GM12801 (cell line): Measurements from ENCODE around the gene ULBP2.

Source experiments
- TF ChIP-seq, protein P1 (sequence below): IDR thresholded peaks from one replicate; pipeline ENCODE4 v1.5.1; 2011; ENCODE audit warnings: control low read depth; ENCODE audit not compliant: insufficient read length; ENCODE audit errors: extremely low read depth

ULBP2 gene

GRCh38 chr6:149963462-149964307 is 21.9 kb downstream of the ULBP2 start, which contains the start of gene ULBP1:
Gene ULBP1 (plus strand): TSS chr6:149963943. CDS start chr6:149964050, 107 bp downstream.
- TF ChIP-seq, protein P1, sequence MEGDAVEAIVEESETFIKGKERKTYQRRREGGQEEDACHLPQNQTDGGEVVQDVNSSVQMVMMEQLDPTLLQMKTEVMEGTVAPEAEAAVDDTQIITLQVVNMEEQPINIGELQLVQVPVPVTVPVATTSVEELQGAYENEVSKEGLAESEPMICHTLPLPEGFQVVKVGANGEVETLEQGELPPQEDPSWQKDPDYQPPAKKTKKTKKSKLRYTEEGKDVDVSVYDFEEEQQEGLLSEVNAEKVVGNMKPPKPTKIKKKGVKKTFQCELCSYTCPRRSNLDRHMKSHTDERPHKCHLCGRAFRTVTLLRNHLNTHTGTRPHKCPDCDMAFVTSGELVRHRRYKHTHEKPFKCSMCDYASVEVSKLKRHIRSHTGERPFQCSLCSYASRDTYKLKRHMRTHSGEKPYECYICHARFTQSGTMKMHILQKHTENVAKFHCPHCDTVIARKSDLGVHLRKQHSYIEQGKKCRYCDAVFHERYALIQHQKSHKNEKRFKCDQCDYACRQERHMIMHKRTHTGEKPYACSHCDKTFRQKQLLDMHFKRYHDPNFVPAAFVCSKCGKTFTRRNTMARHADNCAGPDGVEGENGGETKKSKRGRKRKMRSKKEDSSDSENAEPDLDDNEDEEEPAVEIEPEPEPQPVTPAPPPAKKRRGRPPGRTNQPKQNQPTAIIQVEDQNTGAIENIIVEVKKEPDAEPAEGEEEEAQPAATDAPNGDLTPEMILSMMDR, result no peak

- TF ChIP-seq, protein P1, result no peak
Measured at GRCh38 chr6:149964308-149965193, 22.7 kb downstream of the ULBP2 start.

DNA sequence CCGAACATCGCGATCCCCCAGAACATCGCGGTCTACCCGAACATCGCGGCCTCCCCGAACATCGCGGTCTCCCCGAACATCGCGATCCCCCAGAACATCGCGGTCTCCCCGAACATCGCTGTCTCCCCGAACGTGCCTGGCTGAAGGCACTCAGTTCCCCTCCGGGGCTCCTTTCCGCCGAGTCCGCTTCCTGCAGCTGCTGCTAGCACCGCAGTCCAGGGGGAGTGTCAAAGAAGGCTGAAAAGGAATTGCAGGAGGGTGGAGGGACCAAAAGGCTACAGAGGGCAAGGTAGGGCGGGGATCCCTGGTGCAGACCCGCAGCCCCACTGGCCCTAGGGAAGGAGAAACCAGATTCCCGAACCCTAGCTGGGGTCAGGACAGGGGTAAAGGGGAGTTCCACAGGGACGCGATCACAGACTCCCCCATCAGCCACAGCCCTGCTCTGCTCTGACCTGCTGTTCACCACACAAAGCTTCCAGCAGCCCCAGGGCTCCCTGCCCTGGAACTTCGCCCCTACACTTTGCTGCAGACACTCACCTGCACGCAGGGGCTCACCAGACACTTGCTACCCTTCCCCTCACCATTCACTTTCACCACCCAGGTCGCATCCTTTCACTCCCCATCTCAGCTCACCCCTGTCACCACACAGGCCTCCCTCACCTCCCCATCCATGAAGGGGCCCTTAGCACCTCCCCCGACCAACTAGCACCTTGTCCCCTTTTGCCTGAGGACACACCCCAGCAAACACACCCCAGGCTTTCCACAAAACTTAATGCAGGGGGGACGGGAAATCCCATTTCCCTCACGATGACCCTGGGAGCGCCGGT is 23.6 kb downstream of the ULBP2 start:
- TF ChIP-seq, protein P1, result no peak

DNA sequence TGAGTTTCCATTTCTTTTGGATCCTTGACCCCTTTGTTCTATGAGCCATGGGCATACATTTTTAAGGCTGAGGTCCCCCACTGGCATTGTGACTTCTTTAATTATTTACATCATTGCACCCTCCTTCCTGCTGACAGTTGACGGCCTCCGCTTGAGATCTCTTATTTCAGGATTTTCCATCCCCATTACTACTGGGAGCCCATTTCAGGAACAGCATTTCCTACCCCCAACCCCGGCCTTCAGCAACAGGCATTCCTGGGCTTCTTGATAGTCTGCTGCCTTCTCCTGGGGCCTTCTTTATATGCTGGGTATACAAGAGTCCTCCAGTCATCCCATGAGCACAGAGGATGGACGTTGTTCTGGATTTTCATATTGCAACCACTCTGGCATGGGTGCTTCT is 25.8 kb downstream of the ULBP2 start:
- TF ChIP-seq, protein P1, result no peak

- TF ChIP-seq, protein P1, result no peak
Measured at GRCh38 chr6:149969635-149970034, 27.8 kb downstream of the ULBP2 start.

DNA sequence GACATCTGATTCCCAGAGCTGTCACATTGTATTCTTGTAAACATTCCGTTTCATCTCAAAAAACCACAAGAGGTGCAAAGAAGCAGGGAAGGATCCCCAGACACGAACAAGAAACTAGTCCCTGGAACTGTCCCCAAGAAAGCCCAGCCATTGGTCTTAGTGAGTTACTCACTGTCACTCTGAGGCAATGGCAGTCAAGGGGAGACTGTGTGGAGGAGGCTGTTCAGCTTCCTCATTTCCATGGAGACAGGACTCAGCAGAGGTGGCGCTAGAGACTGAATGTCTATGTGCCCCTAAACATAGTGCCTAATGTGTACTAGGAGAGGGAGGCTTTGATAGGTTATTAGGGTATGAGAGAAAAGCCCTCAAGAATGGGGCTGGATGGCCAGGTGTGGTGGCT is 33.0 kb downstream of the ULBP2 start:
- TF ChIP-seq, protein P1, result no peak
